ENCODE results near the gene CACTIN. TPM values are rescaled to one million over a fixed set of nuclear protein-coding genes. Genes with fewer than 3 reads are reported as not detected.

The CACTIN gene
- total RNA-seq, 4 donors from 2014 or later = 22.6 to 29.9 (median 27.9) TPM

GRCh38 chr19:3611841-3612240, 14.7 kb downstream of the CACTIN start:
- no peak for DNase-seq (ENCODE audit: low spot score in 2 of 2)
- H3K27me3 ChIP-seq = no peaks in the 10 kb centered on the region
- WGBS = 95% methylated on average over 36 of the region's 36 CpGs
- H3K9me3 ChIP-seq = no peaks in the 10 kb centered on the region
- H3K36me3 ChIP-seq = peaks cover 64% of the 10 kb centered on the region
- no peak overlapping the region for H3K27ac ChIP-seq
- TF ChIP-seq POLR2AphosphoS5 (IDR thresholded peaks at IDR 0.05) (no peak), EP300 (IDR thresholded peaks at IDR 0.05) (no peak), POLR2A (IDR thresholded peaks at IDR 0.05) (no peak), CTCF (IDR thresholded peaks at IDR 0.05) (no peak)
- peaks cover 28% of the 10 kb centered on the region for H3K4me1 ChIP-seq
- no peak overlapping the region for H3K4me3 ChIP-seq

GRCh38 chr19:3610745-3611717, 15.6 kb downstream of the CACTIN start:
- H3K36me3 ChIP-seq = peaks cover 57% of the 10 kb centered on the region
- WGBS = 76% methylated on average over 11 of the region's 41 CpGs
- H3K4me3 ChIP-seq = no peak overlapping the region
- TF ChIP-seq EP300 (IDR thresholded peaks at IDR 0.05) = no peak
- TF ChIP-seq POLR2A (IDR thresholded peaks at IDR 0.05) = no peak
- TF ChIP-seq POLR2AphosphoS5 (IDR thresholded peaks at IDR 0.05) = no peak
- TF ChIP-seq CTCF (IDR thresholded peaks at IDR 0.05) = no peak
- no peaks in the 10 kb centered on the region for H3K27me3 ChIP-seq
- H3K27ac ChIP-seq = no peak overlapping the region
- H3K9me3 ChIP-seq = no peaks in the 10 kb centered on the region
- H3K4me1 ChIP-seq = peaks cover 36% of the 10 kb centered on the region
- no peak for DNase-seq (ENCODE audit: low spot score in 2 of 2)

GRCh38 chr19:3609779-3610719, 16.5 kb downstream of the CACTIN start:
- Histone ChIP-seq H3K27ac (no peak overlapping the region), H3K9me3 (no peaks in the 10 kb centered on the region), H3K4me3 (no peak overlapping the region), H3K27me3 (peaks cover under 1% of the 10 kb centered on the region), H3K4me1 (peaks cover 45% of the 10 kb centered on the region), H3K36me3 (peaks cover 48% of the 10 kb centered on the region)
- no peak for DNase-seq (ENCODE audit: low spot score in 2 of 2)
- 56% methylated on average over 11 of the region's 24 CpGs for WGBS
- no peak for TF ChIP-seq POLR2A (IDR thresholded peaks at IDR 0.05)
- no peak for TF ChIP-seq CTCF (IDR thresholded peaks at IDR 0.05)
- no peak for TF ChIP-seq POLR2AphosphoS5 (IDR thresholded peaks at IDR 0.05)
- no peak for TF ChIP-seq EP300 (IDR thresholded peaks at IDR 0.05)

GRCh38 chr19:3608750-3609322, 17.8 kb downstream of the CACTIN start:
- TF ChIP-seq POLR2A (IDR thresholded peaks at IDR 0.05) = no peak
- no peak for TF ChIP-seq POLR2AphosphoS5 (IDR thresholded peaks at IDR 0.05)
- no peak for TF ChIP-seq CTCF (IDR thresholded peaks at IDR 0.05)
- TF ChIP-seq EP300 (IDR thresholded peaks at IDR 0.05) = no peak

More at GRCh38 chr19:3608750-3609322, 17.8 kb downstream of the CACTIN start:
- H3K4me1 ChIP-seq = peaks cover 54% of the 10 kb centered on the region
- H3K27me3 ChIP-seq = peaks cover 8% of the 10 kb centered on the region
- 59% methylated on average over 5 of the region's 21 CpGs for WGBS
- H3K9me3 ChIP-seq = no peaks in the 10 kb centered on the region
- H3K4me3 ChIP-seq = no peak overlapping the region
- H3K36me3 ChIP-seq = peaks cover 38% of the 10 kb centered on the region
- H3K27ac ChIP-seq = peak overlapping the region; percentile 5
- peak in 1 of 2 donors; percentile 60 for DNase-seq (ENCODE audit: low spot score in 2 of 2)

All from suprapubic skin (tissue), 4 donors.